Breast epithelium (tissue), 3 donors: Measurements from ENCODE around the gene POTEC.
"Not testable (repeated sequence)": the region's sequence is repeated elsewhere in the genome, so short reads cannot be mapped to it uniquely, and the experiment has no call there.

Experiments used
- POLR2A ChIP-seq: fragments of 450-650 bp; IDR thresholded peaks from one replicate; pipeline ENCODE4 v1.6.1; 2016; ENCODE audit warnings: antibody characterized with exemption, mild to moderate bottlenecking, moderate library complexity
- POLR2AphosphoS5 ChIP-seq, 3 donors: sonication (generic); formaldehyde crosslinking; IDR thresholded peaks; one replicate each; pipeline ENCODE4 v1.6.1; 2017; ENCODE audit warnings: antibody characterized with exemption in 3 of 3
- TF ChIP-seq, protein P1 (sequence below), 3 donors: fragments of 450-650 bp; IDR thresholded peaks; one replicate each; pipeline ENCODE4 v1.5.1; 2016 to 2017; ENCODE audit warnings: antibody characterized with exemption in 3 of 3, mild to moderate bottlenecking in 3 of 3, moderate library complexity in 3 of 3

- TF ChIP-seq, protein P1, sequence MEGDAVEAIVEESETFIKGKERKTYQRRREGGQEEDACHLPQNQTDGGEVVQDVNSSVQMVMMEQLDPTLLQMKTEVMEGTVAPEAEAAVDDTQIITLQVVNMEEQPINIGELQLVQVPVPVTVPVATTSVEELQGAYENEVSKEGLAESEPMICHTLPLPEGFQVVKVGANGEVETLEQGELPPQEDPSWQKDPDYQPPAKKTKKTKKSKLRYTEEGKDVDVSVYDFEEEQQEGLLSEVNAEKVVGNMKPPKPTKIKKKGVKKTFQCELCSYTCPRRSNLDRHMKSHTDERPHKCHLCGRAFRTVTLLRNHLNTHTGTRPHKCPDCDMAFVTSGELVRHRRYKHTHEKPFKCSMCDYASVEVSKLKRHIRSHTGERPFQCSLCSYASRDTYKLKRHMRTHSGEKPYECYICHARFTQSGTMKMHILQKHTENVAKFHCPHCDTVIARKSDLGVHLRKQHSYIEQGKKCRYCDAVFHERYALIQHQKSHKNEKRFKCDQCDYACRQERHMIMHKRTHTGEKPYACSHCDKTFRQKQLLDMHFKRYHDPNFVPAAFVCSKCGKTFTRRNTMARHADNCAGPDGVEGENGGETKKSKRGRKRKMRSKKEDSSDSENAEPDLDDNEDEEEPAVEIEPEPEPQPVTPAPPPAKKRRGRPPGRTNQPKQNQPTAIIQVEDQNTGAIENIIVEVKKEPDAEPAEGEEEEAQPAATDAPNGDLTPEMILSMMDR (IDR thresholded peaks at IDR 0.05) = not testable (repeated sequence)
- TF ChIP-seq POLR2AphosphoS5 (IDR thresholded peaks at IDR 0.05); POLR2A: not testable (repeated sequence)
Observed at GRCh38 chr18:14475520-14475919, 67.9 kb downstream of the POTEC start.
